Measurements from ENCODE around the gene KDM7A.
A peak's percentile ranks its signal among the peaks of the same experiment; 100 is the strongest.

KDM7A gene

DNA sequence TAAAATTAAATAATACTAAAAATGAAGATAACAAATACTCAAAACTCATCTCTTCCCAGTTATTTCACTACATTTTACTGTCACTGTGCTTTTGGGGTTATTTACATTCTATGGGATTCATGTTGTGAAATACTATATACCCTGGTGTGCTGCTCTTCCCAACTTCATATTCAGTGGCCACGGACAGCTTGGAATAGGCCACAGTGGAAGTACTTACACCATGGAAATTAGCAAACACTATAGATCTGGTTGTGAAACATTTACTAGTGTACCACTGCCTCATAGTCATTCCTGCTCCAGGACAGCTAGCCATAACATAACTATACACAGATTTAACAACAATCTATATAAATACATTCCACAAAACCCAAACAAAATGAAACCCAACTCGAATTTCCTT lies 21.2 kb upstream of the KDM7A start:
- no peak overlapping the region for H3K27ac ChIP-seq (ENCODE audit: extremely low read depth, low read depth, low read length)
- CTCF ChIA-PET: no interaction called here
- POLR2A ChIA-PET: interaction anchor here (0.6 kb wide), 1 partner anchor 330 kb away, joined by 4 read pairs; no protein-coding TSS in a partner anchor
- H3K36me3 ChIP-seq (ENCODE audit: control insufficient read depth in 2 of 2, insufficient read depth in 1 of 2, low read length in 2 of 2): no peaks in the 10 kb centered on the region
- no peaks in the 10 kb centered on the region for H3K9me3 ChIP-seq (ENCODE audit: control insufficient read depth, insufficient read depth, low read depth, low read length)
- TF ChIP-seq ZNF76 (tag by site-specific recombination; IDR thresholded peaks at IDR 0.05; ENCODE audit: borderline replicate concordance, low read depth) (no peak), ZNF510 (tag by site-specific recombination; IDR thresholded peaks at IDR 0.05; ENCODE audit: insufficient replicate concordance) (no peak), ZNF549 (tag by site-specific recombination; IDR thresholded peaks at IDR 0.05) (no peak), ZNF324 (tag by site-specific recombination; IDR thresholded peaks at IDR 0.05) (no peak)
- TF ChIP-seq, protein P1, sequence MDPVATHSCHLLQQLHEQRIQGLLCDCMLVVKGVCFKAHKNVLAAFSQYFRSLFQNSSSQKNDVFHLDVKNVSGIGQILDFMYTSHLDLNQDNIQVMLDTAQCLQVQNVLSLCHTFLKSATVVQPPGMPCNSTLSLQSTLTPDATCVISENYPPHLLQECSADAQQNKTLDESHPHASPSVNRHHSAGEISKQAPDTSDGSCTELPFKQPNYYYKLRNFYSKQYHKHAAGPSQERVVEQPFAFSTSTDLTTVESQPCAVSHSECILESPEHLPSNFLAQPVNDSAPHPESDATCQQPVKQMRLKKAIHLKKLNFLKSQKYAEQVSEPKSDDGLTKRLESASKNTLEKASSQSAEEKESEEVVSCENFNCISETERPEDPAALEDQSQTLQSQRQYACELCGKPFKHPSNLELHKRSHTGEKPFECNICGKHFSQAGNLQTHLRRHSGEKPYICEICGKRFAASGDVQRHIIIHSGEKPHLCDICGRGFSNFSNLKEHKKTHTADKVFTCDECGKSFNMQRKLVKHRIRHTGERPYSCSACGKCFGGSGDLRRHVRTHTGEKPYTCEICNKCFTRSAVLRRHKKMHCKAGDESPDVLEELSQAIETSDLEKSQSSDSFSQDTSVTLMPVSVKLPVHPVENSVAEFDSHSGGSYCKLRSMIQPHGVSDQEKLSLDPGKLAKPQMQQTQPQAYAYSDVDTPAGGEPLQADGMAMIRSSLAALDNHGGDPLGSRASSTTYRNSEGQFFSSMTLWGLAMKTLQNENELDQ (tag by site-specific recombination; IDR thresholded peaks at IDR 0.05; ENCODE audit: low read depth): no peak
- no peaks in the 10 kb centered on the region for H3K4me1 ChIP-seq (ENCODE audit: control insufficient read depth, insufficient read depth, low read length)
- no peak overlapping the region for H3K4me3 ChIP-seq (ENCODE audit: low read depth, low read length)

DNA sequence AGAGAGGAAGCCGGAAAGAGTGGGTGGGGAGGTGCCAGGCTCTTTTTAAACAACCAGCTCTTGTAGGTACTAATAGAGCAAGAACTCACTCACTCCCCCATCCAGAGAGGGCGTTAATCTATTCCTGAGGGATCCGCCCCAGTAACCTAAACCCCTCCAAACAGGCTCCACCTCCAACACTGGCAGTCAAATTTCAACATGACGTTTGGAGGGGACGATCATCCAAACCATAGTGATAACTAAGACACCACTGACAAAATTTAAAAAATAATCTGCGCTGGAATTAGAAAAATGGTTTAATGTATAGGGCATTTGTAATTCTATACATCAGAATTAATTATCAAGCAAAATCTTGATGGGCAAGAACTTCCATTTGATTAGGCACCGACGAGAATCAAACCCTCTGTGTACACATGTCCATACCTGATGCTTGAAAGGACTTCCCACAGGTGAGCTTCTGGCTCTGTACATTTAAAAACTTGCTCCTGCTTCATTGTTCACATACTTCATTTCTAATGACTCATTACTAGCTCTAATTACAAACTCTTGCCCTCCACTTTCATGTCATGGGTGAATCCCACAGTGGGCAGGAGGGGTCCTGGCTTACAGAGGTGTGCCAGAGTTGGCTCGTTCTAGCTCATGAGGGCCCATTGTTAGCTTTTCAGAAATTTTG lies 20.6 kb upstream of the KDM7A start:
- Histone ChIP-seq H3K4me3 (ENCODE audit: low read depth, low read length) (no peak overlapping the region), H3K4me1 (ENCODE audit: control insufficient read depth, insufficient read depth, low read length) (no peaks in the 10 kb centered on the region), H3K27ac (ENCODE audit: extremely low read depth, low read depth, low read length) (no peak overlapping the region), H3K9me3 (ENCODE audit: control insufficient read depth, insufficient read depth, low read depth, low read length) (no peaks in the 10 kb centered on the region), H3K36me3 (ENCODE audit: control insufficient read depth in 2 of 2, insufficient read depth in 1 of 2, low read length in 2 of 2) (no peaks in the 10 kb centered on the region)
- TF ChIP-seq ZNF785 (tag by site-specific recombination; IDR thresholded peaks at IDR 0.05) (no peak), BCL11A (tag by site-specific recombination; IDR thresholded peaks at IDR 0.05; ENCODE audit: low read depth) (no peak), ZNF274 (IDR thresholded peaks at IDR 0.05; ENCODE audit: low read length) (no peak), ZNF274 (tag by site-specific recombination; IDR thresholded peaks at IDR 0.05; ENCODE audit: borderline replicate concordance) (no peak), ZNF335 (tag by site-specific recombination; conservative IDR thresholded peaks at IDR 0.05) (no peak), ZNF600 (tag by site-specific recombination; IDR thresholded peaks at IDR 0.05) (no peak), SETDB1 (IDR thresholded peaks at IDR 0.05; ENCODE audit: insufficient read length, low read length) (peak; percentile 28)
- POLR2A ChIA-PET: no interaction called here
- CTCF ChIA-PET: interaction anchor here (0.9 kb wide), 1 partner anchor 193 kb away, joined by 3 read pairs; no protein-coding TSS in a partner anchor

DNA sequence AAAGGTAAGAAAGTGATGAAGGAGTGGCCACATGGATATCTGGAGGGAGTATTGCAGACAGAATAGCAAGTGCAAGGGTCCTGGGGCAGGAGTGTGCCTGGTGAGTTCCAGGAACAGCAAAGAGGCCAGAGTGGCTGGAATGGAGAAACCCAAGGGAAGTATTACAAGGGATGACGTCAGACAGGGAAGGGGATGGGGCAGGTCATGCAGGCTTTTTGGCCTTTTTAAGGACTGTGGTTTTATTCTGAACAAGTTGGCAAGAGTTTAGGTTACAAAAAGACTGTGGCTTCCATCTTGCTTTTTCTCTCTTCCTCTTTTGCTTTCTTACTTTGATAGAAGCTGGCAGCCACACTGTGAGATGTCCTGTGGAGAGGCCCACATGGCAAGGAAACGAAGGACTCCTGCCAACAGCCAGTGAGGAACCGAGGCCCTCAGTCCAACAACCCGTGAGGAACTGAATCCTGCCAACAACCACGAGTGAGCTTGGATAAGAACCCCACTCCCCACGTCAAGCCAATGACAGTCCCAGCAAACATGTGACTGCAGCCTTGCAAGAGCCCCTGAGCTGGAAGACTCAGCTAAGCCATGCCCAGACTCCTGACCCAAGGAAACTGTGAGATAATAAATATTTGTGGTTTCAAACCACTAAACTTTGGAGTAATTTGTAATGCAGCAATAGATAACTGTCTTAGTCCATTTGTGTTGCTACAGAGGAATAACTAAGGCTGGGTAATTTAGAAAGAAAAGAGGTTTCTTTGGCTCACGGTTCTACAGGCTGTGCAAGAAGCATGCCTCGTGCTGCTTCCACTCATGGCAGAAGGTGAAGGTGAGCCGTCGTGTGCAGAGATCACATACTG lies 19.8 kb upstream of the KDM7A start:
- Histone ChIP-seq H3K27ac (ENCODE audit: extremely low read depth, low read depth, low read length) (no peak overlapping the region), H3K4me1 (ENCODE audit: control insufficient read depth, insufficient read depth, low read length) (no peaks in the 10 kb centered on the region), H3K36me3 (ENCODE audit: control insufficient read depth in 2 of 2, insufficient read depth in 1 of 2, low read length in 2 of 2) (no peaks in the 10 kb centered on the region), H3K9me3 (ENCODE audit: control insufficient read depth, insufficient read depth, low read depth, low read length) (no peaks in the 10 kb centered on the region), H3K4me3 (ENCODE audit: low read depth, low read length) (no peak overlapping the region)
- TF ChIP-seq ZNF623 (tag by site-specific recombination; IDR thresholded peaks at IDR 0.05) (peak; percentile 96), KLF10 (tag by site-specific recombination; IDR thresholded peaks at IDR 0.05) (no peak), ZNF112 (tag by site-specific recombination; IDR thresholded peaks at IDR 0.05) (no peak), ZNF777 (tag by site-specific recombination; IDR thresholded peaks at IDR 0.05; ENCODE audit: borderline replicate concordance) (no peak), ZNF350 (tag by site-specific recombination; IDR thresholded peaks at IDR 0.05) (peak; percentile 79; the same call in 1 of the 2 replicates), HOXA7 (CRISPR knock-in tag; IDR thresholded peaks at IDR 0.05; ENCODE audit: borderline replicate concordance) (no peak), ZNF626 (tag by site-specific recombination; IDR thresholded peaks at IDR 0.05) (no peak)
- TF ChIP-seq, protein P2, sequence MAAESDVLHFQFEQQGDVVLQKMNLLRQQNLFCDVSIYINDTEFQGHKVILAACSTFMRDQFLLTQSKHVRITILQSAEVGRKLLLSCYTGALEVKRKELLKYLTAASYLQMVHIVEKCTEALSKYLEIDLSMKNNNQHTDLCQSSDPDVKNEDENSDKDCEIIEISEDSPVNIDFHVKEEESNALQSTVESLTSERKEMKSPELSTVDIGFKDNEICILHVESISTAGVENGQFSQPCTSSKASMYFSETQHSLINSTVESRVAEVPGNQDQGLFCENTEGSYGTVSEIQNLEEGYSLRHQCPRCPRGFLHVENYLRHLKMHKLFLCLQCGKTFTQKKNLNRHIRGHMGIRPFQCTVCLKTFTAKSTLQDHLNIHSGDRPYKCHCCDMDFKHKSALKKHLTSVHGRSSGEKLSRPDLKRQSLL (tag by site-specific recombination; IDR thresholded peaks at IDR 0.05): no peak
- ChIA-PET CTCF (interaction anchor here (0.9 kb wide), 1 partner anchor 192 kb away, joined by 3 read pairs; no protein-coding TSS in a partner anchor), POLR2A (no interaction called here)

All from HEK293 (cell line).